HG02840 (cell line): Measurements from ENCODE around the gene DDX6.
A peak's percentile ranks its signal among the peaks of the same experiment; 100 is the strongest.
"Not testable (repeated sequence)": the region's sequence is repeated elsewhere in the genome, so short reads cannot be mapped to it uniquely, and the experiment has no call there.

Experiments
- ATAC-seq: cut with Tn5 transposase; IDR thresholded peaks from one replicate; pipeline ENCODE4 v1.9.1; 2021; ENCODE audit warnings: mild to moderate bottlenecking, moderate library complexity, moderate number of reproducible peaks; ENCODE audit not compliant: unreplicated experiment, low FRiP score

The DDX6 gene

DNA sequence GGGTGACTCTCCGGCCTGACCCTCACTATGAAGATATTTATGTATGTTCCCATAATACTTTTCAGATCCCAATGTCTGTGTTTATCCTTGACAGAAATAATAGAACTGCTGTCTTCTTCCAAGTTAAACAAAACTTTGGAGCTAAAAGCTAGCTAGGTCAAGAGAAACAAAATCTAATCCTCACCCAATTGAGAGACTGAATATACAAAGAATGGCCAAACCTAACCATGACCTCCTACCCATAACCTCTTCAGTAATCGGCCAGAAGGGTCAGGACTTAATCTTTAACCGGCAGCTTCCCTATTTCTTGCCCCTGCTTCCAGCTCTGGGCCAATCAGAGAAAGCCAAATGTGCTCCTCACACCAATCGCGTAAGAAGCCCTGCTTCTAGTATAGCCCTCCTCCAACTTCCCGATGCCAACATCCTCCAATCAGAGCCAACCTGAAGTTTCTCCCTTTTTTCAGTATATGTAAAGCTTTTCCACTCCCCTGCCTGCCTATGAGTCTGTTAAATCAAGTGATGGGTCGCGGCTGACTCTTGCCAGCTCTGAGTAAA lies 1.7 kb upstream of the DDX6 start:
- peak; percentile 50 for ATAC-seq

DNA sequence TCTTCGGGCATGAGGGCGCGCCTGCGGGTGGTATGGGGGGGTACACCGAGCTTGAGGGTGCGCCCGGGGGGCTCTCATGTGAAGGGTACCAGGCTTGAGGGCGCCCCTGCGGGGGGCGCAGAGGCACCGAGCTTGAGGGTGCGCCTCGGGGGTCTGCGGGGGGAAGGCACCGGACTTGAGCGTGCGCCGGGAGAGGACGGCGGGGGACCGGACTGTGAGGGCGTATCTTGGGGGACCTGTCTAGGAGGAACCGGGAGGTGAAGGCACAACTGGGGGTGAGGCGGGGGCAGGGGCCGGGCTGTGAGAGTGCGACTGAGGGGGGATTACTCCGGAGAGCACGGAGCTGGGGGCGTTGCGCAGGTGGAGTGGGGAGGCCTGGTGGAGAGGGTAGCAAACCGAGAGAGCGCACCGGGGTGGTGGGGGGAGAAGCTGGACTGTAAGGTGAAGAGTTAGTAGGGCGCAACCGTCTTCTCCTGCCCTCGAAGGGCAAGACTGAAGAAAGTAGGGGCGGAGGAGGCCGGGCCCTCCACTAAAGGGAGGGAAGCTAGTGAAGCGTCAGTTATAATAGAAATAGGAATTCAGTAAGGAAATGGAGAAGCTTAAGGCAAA lies 1.1 kb upstream of the DDX6 start:
- no peak for ATAC-seq

GRCh38 chr11:118790357-118791110 lies 430 bp downstream of the DDX6 start:
- peak; percentile 24 for ATAC-seq

GRCh38 chr11:118789501-118790356 lies 1.2 kb downstream of the DDX6 start:
- ATAC-seq = no peak

DNA sequence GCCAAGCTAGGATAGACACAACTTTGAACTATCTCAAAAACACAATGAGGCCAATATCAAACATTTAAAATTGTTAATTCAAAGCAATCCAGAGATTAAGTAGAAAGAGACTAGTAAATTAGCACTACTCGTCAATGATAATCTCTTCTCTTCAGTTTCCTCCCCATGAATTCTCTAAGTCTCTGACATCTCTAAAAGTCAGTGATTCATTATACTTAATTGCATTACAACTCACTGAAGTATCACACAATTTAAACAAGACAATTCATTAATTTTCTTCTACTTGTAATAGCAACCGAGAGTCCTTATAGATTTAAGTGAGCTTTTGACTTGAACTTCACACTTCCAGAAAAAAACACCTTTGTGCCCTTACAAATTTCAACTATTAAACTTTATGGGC lies 4.3 kb downstream of the DDX6 start:
- ATAC-seq = no peak

DNA sequence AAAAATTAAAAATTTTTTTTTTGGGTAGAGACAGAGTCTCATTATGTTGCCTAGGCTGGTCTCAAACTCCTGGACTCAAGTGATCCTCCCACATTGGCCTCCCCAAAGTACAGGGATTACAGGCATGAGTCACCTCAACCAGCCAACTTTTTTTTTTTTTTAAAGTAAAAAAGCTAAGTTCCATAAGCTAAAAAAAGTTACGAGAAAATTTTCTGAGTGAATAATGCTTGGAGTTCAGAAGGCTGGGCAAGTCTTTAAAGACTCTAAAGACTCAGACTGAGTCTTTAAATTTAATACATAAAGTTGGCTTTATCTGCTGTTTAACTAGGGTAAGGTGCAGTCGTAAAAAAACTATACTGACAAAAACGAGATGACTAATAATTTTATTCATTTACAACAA lies 5.6 kb downstream of the DDX6 start:
- no peak for ATAC-seq

- ATAC-seq = no peak
Measured at GRCh38 chr11:118783724-118784495, 7.1 kb downstream of the DDX6 start.

GRCh38 chr11:118783324-118783723 lies 7.6 kb downstream of the DDX6 start:
- not testable (repeated sequence) for ATAC-seq

DNA sequence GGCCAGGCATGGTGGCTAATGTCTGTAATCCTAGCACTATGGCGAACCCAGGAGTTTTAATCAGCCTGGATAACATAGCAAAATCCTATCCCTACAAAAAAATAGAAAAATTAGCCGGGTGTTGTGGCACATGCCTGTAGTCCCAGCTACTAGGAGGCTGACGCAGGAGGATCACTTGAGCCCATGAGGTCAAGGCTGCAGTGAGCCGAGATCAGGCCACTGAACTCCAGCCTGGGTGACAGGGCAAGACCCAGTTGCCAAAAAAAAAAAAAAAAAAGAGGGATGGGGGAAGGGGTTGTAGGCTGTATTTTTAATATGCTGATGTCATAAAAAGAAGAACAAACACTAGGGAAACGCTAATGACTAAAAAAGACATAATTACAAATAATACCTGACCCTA lies 12.1 kb downstream of the DDX6 start:
- no peak for ATAC-seq

- no peak for ATAC-seq
Measured at GRCh38 chr11:118774032-118774431, 16.9 kb downstream of the DDX6 start.

GRCh38 chr11:118771547-118772288 lies 19.2 kb downstream of the DDX6 start:
- no peak for ATAC-seq

DNA sequence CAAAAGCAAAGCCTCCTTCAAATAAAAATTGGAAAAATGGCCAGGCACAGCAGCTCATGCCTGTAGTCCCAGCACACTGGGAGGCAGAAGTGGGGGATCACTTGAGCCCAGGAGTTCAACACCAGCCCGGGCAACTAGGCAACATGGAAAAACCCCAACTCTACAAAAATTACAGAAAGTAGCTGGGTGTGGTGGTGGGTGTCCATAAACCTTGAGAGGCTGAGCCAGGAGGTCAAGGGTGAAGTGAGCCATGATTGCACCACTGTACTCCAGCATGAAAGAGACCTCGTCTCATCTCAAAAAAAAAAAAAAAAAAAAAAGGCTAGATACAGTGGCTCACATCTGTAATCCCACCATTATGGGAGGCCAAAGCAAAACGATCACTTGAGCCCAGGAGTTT lies 22.3 kb downstream of the DDX6 start:
- no peak for ATAC-seq

DNA sequence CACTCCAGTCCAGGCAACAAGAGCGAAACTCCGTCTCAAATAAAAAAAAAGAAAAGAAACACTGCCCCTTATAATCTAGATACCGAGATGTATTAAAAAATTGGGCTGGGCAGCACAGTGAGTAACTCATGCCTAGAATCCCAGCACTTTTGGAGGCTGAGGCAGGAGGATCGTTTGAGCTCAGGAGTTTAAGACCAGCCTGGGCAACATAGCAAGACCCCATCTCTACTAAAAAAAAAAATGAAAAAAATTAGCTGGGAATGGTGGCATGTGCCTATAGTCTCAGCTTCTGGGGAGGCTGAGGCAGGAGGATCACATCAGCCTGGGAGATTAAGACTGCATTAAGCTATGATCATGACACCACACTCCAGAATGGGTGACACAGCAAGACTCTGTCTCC lies 24.9 kb downstream of the DDX6 start:
- ATAC-seq = no peak

GRCh38 chr11:118765095-118765691 lies 25.8 kb downstream of the DDX6 start:
- ATAC-seq = not testable (repeated sequence)

DNA sequence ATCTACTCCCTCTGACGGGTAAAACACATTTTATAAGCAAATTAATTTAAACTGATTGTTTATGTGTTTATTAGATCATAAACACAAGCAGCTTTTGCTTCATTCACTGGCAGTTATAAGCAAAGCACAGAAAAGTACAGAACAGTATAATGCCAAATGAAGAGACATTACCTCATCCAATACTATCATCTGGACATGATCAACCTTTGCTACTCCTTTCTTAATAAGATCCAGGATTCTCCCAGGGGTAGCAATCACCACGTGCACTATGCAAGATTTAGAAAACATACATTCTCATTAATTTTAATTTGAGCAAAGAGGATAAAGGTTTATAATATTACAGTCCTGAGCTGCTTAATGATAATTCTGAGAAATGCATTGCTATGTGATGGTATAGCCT lies 27.9 kb downstream of the DDX6 start:
- ATAC-seq = no peak

GRCh38 chr11:118761981-118762380 lies 29.0 kb downstream of the DDX6 start:
- ATAC-seq = not testable (repeated sequence)

- no peak for ATAC-seq
Measured at GRCh38 chr11:118757876-118758399, 33.0 kb downstream of the DDX6 start.

DNA sequence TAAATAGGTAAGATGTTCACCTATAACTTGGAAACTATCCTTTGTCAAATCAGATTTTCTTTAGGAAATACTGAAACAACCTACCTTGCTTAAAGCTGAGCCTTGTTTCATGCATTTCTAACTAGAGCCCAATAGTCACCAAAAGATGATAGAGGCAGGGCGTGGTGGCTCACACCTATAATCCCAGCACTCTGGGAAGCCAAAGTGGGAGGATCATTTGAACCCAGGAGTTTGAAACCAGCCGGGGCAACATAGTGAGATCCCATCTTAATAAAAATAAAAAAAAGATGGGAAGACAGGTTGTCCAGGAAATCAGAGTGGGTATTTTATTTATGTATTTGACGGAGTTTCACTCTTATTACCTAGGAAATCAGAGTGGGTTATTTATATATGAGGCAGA lies 38.3 kb downstream of the DDX6 start:
- no peak for ATAC-seq

- no peak for ATAC-seq
Measured at GRCh38 chr11:118749429-118749828, 41.5 kb downstream of the DDX6 start.
